OCI-LY3 (cell line): ENCODE results near the gene PRRT2.
"Not testable (repeated sequence)": the region's sequence is repeated elsewhere in the genome, so short reads cannot be mapped to it uniquely, and the experiment has no call there.

Experiments
- H2AFZ ChIP-seq: fragments of 200-600, 300-600 bp; shearing (Covaris generic); 2 replicates; pipeline ENCODE4 v1.6.0; 2014; ENCODE audit warnings: antibody characterized with exemption, low read depth, low read length
- H3K27ac ChIP-seq: fragments of 200-600, 300-600 bp; sonication (generic); 2 replicates; pipeline ENCODE4 v1.5.1; 2014; ENCODE audit warnings: mild to moderate bottlenecking, low read length, moderate library complexity, mixed read lengths
- H3K27me3 ChIP-seq: fragments of 200-600, 300-600 bp; sonication (generic); 2 replicates; pipeline ENCODE4 v1.6.1; 2014; ENCODE audit warnings: low read depth, low read length, mixed read lengths
- H3K36me3 ChIP-seq: fragments of 200-600, 300-600 bp; sonication (generic); replicated peaks from 2 replicates; pipeline ENCODE3; 2014; ENCODE audit warnings: low read depth, low read length, mixed read lengths
- H3K4me1 ChIP-seq: fragments of 300-600, 200-600 bp; sonication (generic); 2 replicates; pipeline ENCODE4 v1.6.1; 2014; ENCODE audit warnings: low read length, mixed read lengths
- H3K4me2 ChIP-seq: fragments of 200-600, 300-600 bp; sonication (generic); 2 replicates; pipeline ENCODE4 v1.6.1; 2014; ENCODE audit warnings: low read length, mixed read lengths
- H3K4me3 ChIP-seq: fragments of 300-600, 200-600 bp; sonication (generic); 2 replicates; pipeline ENCODE4 v1.5.1; 2014; ENCODE audit warnings: antibody characterized with exemption, mild to moderate bottlenecking, low read length, moderate library complexity
- H3K79me2 ChIP-seq: fragments of 300-600, 200-600 bp; shearing (Covaris generic); 2 replicates; pipeline ENCODE4 v1.6.1; 2014; ENCODE audit warnings: mild to moderate bottlenecking, low read length, mixed read lengths
- H3K9ac ChIP-seq: fragments of 300-600, 200-600 bp; shearing (Covaris generic); 2 replicates; pipeline ENCODE4 v1.6.0; 2014; ENCODE audit warnings: mild to moderate bottlenecking, low read length, moderate library complexity
- H3K9me3 ChIP-seq: fragments of 200-600, 300-600 bp; shearing (Covaris generic); 2 replicates; pipeline ENCODE4 v1.6.1; 2014; ENCODE audit warnings: low read length, mixed read lengths; ENCODE audit not compliant: insufficient read depth
- H4K20me1 ChIP-seq: fragments of 200-600, 300-600 bp; sonication (generic); 2 replicates; pipeline ENCODE4 v1.6.1; 2016; ENCODE audit warnings: low read length, mixed read lengths; ENCODE audit not compliant: insufficient read depth
- CTCF ChIP-seq: fragments of 200-600, 300-600 bp; sonication (generic); IDR thresholded peaks from 2 replicates; pipeline ENCODE4 v1.5.1; 2014; ENCODE audit warnings: antibody characterized with exemption, low read length, low read depth
- EZH2phosphoT487 ChIP-seq: fragments of 200-600 bp; shearing (Covaris generic); IDR thresholded peaks from 2 replicates; pipeline ENCODE4 v1.6.1; 2018; ENCODE audit warnings: antibody characterized with exemption, mixed run types, low read depth

The PRRT2 gene

GRCh38 chr16:29767062-29767461 is 44.9 kb upstream of the PRRT2 start:
- H3K4me2 ChIP-seq: no peak overlapping the region
- no peaks in the 10 kb centered on the region for H3K79me2 ChIP-seq
- H3K9me3 ChIP-seq: no peaks in the 10 kb centered on the region
- H2AFZ ChIP-seq: no peak overlapping the region
- no peak overlapping the region for H3K27ac ChIP-seq
- no peaks in the 10 kb centered on the region for H4K20me1 ChIP-seq
- H3K9ac ChIP-seq: no peak overlapping the region
- no peak overlapping the region for H3K4me3 ChIP-seq
- H3K27me3 ChIP-seq: peaks cover 8% of the 10 kb centered on the region; the same call in 1 of the 2 replicates
- TF ChIP-seq EZH2phosphoT487: no peak
- no peak for TF ChIP-seq CTCF
- no peaks in the 10 kb centered on the region for H3K4me1 ChIP-seq
- no peaks in the 10 kb centered on the region for H3K36me3 ChIP-seq

GRCh38 chr16:29769507-29769906 is 42.5 kb upstream of the PRRT2 start:
- Histone ChIP-seq H3K27me3 (0 out of 2 replicates have a peak, but pooled peaks cover 1% of the 10 kb centered on the region), H2AFZ (no peak overlapping the region), H4K20me1 (no peaks in the 10 kb centered on the region), H3K9ac (no peak overlapping the region), H3K4me2 (no peak overlapping the region), H3K4me3 (no peak overlapping the region), H3K4me1 (no peaks in the 10 kb centered on the region), H3K27ac (no peak overlapping the region), H3K36me3 (no peaks in the 10 kb centered on the region), H3K9me3 (no peaks in the 10 kb centered on the region), H3K79me2 (no peaks in the 10 kb centered on the region)
- TF ChIP-seq EZH2phosphoT487 (no peak), CTCF (no peak)

- Histone ChIP-seq H3K36me3 (no peaks in the 10 kb centered on the region), H3K79me2 (no peaks in the 10 kb centered on the region), H3K27ac (no peak overlapping the region), H3K9me3 (no peaks in the 10 kb centered on the region), H3K4me1 (no peaks in the 10 kb centered on the region), H3K4me2 (no peak overlapping the region), H2AFZ (no peak overlapping the region), H4K20me1 (no peaks in the 10 kb centered on the region), H3K9ac (no peak overlapping the region), H3K27me3 (no peaks in the 10 kb centered on the region), H3K4me3 (no peak overlapping the region)
- TF ChIP-seq EZH2phosphoT487 (no peak), CTCF (no peak)
Measured at GRCh38 chr16:29770250-29770929, 41.6 kb upstream of the PRRT2 start.

- H3K4me1 ChIP-seq, H2AFZ ChIP-seq: not testable (repeated sequence)
Measured at GRCh38 chr16:29772330-29772729, 39.7 kb upstream of the PRRT2 start.

More at GRCh38 chr16:29772330-29772729, 39.7 kb upstream of the PRRT2 start:
- H3K27ac ChIP-seq, H4K20me1 ChIP-seq, H3K4me2 ChIP-seq, H3K9ac ChIP-seq, H3K9me3 ChIP-seq, H3K4me3 ChIP-seq, H3K36me3 ChIP-seq, H3K27me3 ChIP-seq, H3K79me2 ChIP-seq: not testable (repeated sequence)
